DND-41 (cell line): ENCODE results near the gene FREM1.

Experiments used
- ATAC-seq: fragments of 200-7000 bp; cut with Tn5 transposase; 3 replicates; pipeline ENCODE4 v1.9.1; 2021; ENCODE audit warnings: low read depth; ENCODE audit not compliant: insufficient read depth
- DNase-seq: peaks from one replicate; pipeline ENCODE4 v3.0.0-alpha.2; 2020
- H2AFZ ChIP-seq: 2 replicates; pipeline ENCODE4 v1.6.0; 2012; ENCODE audit warnings: low read depth, low read length
- H3K27ac ChIP-seq: 2 replicates; pipeline ENCODE4 v1.5.1; 2012; ENCODE audit warnings: low read length, inconsistent platforms
- H3K27me3 ChIP-seq: fragments of 200-600 bp; sonication (generic); 2 replicates; pipeline ENCODE4 v1.6.0; 2012; ENCODE audit warnings: low read length, mild to moderate bottlenecking, inconsistent platforms; ENCODE audit not compliant: insufficient read depth, poor library complexity
- H3K36me3 ChIP-seq: 2 replicates; pipeline ENCODE4 v1.5.1; 2012; ENCODE audit warnings: low read length, inconsistent platforms; ENCODE audit not compliant: insufficient read depth
- H3K4me1 ChIP-seq: 2 replicates; pipeline ENCODE4 v1.5.1; 2012; ENCODE audit warnings: mild to moderate bottlenecking, low read length; ENCODE audit not compliant: insufficient read depth
- H3K4me2 ChIP-seq: 2 replicates; pipeline ENCODE4 v1.6.0; 2012; ENCODE audit warnings: mild to moderate bottlenecking, moderate library complexity, low read length, inconsistent platforms; ENCODE audit not compliant: insufficient read depth
- H3K4me3 ChIP-seq, 2 experiments: fragments of 200-600 bp in 1 of 2; shearing (Covaris generic) in 1 of 2; 2 replicates each; pipeline ENCODE4 v1.5.1; 2012 to 2016; ENCODE audit warnings: inconsistent platforms in 2 of 2, low read length in 2 of 2, mild to moderate bottlenecking in 2 of 2, low read depth in 1 of 2, moderate library complexity in 1 of 2
- H3K79me2 ChIP-seq: 2 replicates; pipeline ENCODE4 v1.6.0; 2012; ENCODE audit warnings: low read length, inconsistent platforms; ENCODE audit not compliant: insufficient read depth
- H3K9ac ChIP-seq: 2 replicates; pipeline ENCODE4 v1.6.0; 2012; ENCODE audit warnings: low read depth, mild to moderate bottlenecking, inconsistent platforms, low read length, moderate library complexity
- H3K9me3 ChIP-seq: 2 replicates; pipeline ENCODE4 v1.5.1; 2012; ENCODE audit warnings: low read length, moderate library complexity, mild to moderate bottlenecking, inconsistent platforms; ENCODE audit not compliant: insufficient read depth, severe bottlenecking
- H4K20me1 ChIP-seq: 2 replicates; pipeline ENCODE4 v1.6.0; 2012; ENCODE audit warnings: low read length; ENCODE audit not compliant: insufficient read depth
- EZH2 ChIP-seq: IDR thresholded peaks from 3 replicates; pipeline ENCODE4 v1.6.1; 2012; ENCODE audit warnings: borderline replicate concordance, low read depth, mild to moderate bottlenecking, moderate library complexity, low read length, inconsistent platforms; ENCODE audit not compliant: severe bottlenecking
- TF ChIP-seq, protein P1 (sequence below): IDR thresholded peaks from 2 replicates; pipeline ENCODE4 v1.5.1; 2012; ENCODE audit warnings: borderline replicate concordance, low read length, moderate library complexity, mild to moderate bottlenecking; ENCODE audit not compliant: poor library complexity, severe bottlenecking; ENCODE audit errors: extremely low read depth

FREM1 gene

DNA sequence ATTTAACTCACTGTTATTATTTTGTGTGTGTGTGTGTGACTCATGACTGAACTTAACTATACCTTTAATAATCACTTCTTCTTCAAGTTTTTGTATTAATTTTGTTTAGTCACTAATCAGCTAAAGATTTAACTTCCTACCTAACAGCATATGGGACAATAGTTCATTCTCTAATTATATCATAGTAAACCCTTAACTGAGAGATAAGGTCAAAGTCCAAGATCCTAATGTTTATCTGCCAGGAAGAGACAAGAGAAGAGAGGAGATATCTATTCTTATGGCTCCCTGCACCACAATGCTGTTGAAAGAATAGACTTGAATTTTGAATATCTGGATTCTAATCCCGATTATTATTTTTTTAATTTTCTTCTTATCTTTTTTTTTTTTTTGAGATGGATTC, 28.1 kb downstream of the FREM1 start:
- Histone ChIP-seq H3K36me3 (no peaks in the 10 kb centered on the region), H4K20me1 (no peaks in the 10 kb centered on the region), H3K4me1 (no peaks in the 10 kb centered on the region), H3K9ac (no peak overlapping the region), H3K4me2 (no peak overlapping the region), H3K79me2 (no peaks in the 10 kb centered on the region), H3K9me3 (no peaks in the 10 kb centered on the region), H3K27me3 (no peaks in the 10 kb centered on the region), H3K4me3 (no peak overlapping the region), H2AFZ (no peak overlapping the region), H3K27ac (no peak overlapping the region)
- DNase-seq (no peak), ATAC-seq (no peak)
- TF ChIP-seq, protein P1, sequence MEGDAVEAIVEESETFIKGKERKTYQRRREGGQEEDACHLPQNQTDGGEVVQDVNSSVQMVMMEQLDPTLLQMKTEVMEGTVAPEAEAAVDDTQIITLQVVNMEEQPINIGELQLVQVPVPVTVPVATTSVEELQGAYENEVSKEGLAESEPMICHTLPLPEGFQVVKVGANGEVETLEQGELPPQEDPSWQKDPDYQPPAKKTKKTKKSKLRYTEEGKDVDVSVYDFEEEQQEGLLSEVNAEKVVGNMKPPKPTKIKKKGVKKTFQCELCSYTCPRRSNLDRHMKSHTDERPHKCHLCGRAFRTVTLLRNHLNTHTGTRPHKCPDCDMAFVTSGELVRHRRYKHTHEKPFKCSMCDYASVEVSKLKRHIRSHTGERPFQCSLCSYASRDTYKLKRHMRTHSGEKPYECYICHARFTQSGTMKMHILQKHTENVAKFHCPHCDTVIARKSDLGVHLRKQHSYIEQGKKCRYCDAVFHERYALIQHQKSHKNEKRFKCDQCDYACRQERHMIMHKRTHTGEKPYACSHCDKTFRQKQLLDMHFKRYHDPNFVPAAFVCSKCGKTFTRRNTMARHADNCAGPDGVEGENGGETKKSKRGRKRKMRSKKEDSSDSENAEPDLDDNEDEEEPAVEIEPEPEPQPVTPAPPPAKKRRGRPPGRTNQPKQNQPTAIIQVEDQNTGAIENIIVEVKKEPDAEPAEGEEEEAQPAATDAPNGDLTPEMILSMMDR: no peak
- no peak for TF ChIP-seq EZH2

DNA sequence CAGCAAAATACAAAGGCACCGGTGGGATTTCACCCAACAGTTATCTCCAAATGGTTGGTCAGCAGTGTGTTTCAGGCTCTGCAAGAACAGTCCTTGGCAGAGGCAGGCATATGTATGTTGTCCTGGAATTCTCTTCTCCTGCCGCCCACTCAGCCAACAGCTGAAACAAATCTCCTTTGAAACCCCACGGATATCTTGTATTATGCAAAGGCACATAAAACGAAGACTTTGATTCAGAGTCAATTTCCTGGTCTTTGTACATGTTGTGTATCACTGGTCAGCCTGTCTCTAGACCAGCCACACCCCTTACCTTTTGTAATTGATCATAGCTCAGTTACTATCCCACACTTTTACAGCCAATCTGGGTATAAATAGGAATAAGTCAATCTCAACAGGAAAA, 29.2 kb downstream of the FREM1 start:
- H2AFZ ChIP-seq: no peak overlapping the region
- no peak for TF ChIP-seq EZH2
- TF ChIP-seq, protein P1: no peak
- no peak overlapping the region for H3K4me2 ChIP-seq
- H4K20me1 ChIP-seq: no peaks in the 10 kb centered on the region
- H3K36me3 ChIP-seq: no peaks in the 10 kb centered on the region
- no peaks in the 10 kb centered on the region for H3K27me3 ChIP-seq
- no peak for ATAC-seq
- no peaks in the 10 kb centered on the region for H3K9me3 ChIP-seq
- H3K27ac ChIP-seq: no peak overlapping the region
- no peaks in the 10 kb centered on the region for H3K79me2 ChIP-seq
- H3K4me3 ChIP-seq: no peak overlapping the region
- DNase-seq: no peak
- H3K4me1 ChIP-seq: no peaks in the 10 kb centered on the region
- no peak overlapping the region for H3K9ac ChIP-seq

DNA sequence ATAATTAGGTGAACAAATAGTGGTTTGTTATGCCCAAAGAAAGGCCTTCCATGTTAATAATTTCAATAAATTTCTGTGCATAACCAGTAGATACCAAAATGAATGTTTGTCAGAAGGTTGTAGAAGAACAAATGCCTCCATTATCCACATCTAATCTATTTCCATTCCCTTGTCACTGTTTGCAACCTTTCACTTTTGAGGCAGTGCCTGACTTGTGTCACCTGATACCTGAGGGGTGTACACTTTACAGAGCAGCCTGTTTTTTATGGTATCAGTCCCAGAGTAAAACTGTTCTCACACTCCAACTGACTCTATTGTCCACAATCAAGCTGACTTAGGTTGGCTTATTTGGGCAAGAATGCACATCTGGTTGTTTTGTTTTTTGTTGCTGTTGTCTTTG, 40.1 kb downstream of the FREM1 start:
- no peaks in the 10 kb centered on the region for H4K20me1 ChIP-seq
- no peaks in the 10 kb centered on the region for H3K79me2 ChIP-seq
- no peaks in the 10 kb centered on the region for H3K9me3 ChIP-seq
- H3K4me3 ChIP-seq: no peak overlapping the region
- TF ChIP-seq EZH2: no peak
- TF ChIP-seq, protein P1: no peak
- no peak overlapping the region for H3K9ac ChIP-seq
- H2AFZ ChIP-seq: no peak overlapping the region
- H3K36me3 ChIP-seq: no peaks in the 10 kb centered on the region
- no peak overlapping the region for H3K27ac ChIP-seq
- DNase-seq: no peak
- H3K27me3 ChIP-seq: no peaks in the 10 kb centered on the region
- no peaks in the 10 kb centered on the region for H3K4me1 ChIP-seq
- ATAC-seq: no peak
- no peak overlapping the region for H3K4me2 ChIP-seq

DNA sequence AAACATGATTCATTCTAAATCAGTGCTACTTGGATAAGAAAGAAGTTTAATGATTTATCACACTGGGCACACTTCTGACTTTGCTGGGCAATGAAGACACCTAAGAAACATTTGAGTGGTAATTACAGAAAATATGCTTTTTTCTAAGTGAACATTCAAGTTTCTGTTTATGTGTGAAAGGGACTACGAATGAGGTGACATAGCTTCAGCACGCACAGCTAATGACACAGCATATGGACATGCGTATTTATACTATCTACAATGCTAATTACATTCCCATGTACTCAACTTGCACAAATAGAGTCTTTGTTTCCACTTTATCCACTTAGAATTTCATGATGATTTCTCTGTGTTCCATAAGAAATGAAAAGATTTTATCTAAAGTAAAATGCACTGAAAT, 40.6 kb downstream of the FREM1 start:
- H3K9me3 ChIP-seq: no peaks in the 10 kb centered on the region
- H3K27ac ChIP-seq: no peak overlapping the region
- ATAC-seq: no peak
- no peaks in the 10 kb centered on the region for H3K79me2 ChIP-seq
- TF ChIP-seq EZH2: no peak
- TF ChIP-seq, protein P1: no peak
- no peak overlapping the region for H3K4me2 ChIP-seq
- no peaks in the 10 kb centered on the region for H3K36me3 ChIP-seq
- H3K4me3 ChIP-seq: no peak overlapping the region
- H3K27me3 ChIP-seq: no peaks in the 10 kb centered on the region
- no peak overlapping the region for H3K9ac ChIP-seq
- H2AFZ ChIP-seq: no peak overlapping the region
- H4K20me1 ChIP-seq: no peaks in the 10 kb centered on the region
- H3K4me1 ChIP-seq: no peaks in the 10 kb centered on the region
- no peak for DNase-seq
